GM18519 (cell line): ENCODE data around the gene PDE1C.

Experiments
- ATAC-seq: cut with Tn5 transposase; IDR thresholded peaks from one replicate; pipeline ENCODE4 v1.9.1; 2021; ENCODE audit warnings: mild to moderate bottlenecking, moderate library complexity; ENCODE audit not compliant: unreplicated experiment, low FRiP score

The PDE1C gene

GRCh38 chr7:31794851-31795344 is 275.3 kb downstream of the PDE1C start:
- ATAC-seq: no peak

- no peak for ATAC-seq
These were observed 278.3 kb downstream of the PDE1C start for GRCh38 chr7:31791881-31792280.

- no peak for ATAC-seq
These were observed 281.1 kb downstream of the PDE1C start for GRCh38 chr7:31788883-31789680.

GRCh38 chr7:31788445-31788844 is 281.8 kb downstream of the PDE1C start:
- ATAC-seq: no peak

- no peak for ATAC-seq
These were observed 283.9 kb downstream of the PDE1C start for GRCh38 chr7:31786326-31786725.

- no peak for ATAC-seq
These were observed 285.1 kb downstream of the PDE1C start for GRCh38 chr7:31785101-31785500.

GRCh38 chr7:31783221-31783620 is 287.0 kb downstream of the PDE1C start:
- ATAC-seq: no peak

- ATAC-seq: peak; percentile 79
These were observed 287.7 kb downstream of the PDE1C start for GRCh38 chr7:31782411-31782991.

GRCh38 chr7:31778296-31778695 is 291.9 kb downstream of the PDE1C start:
- ATAC-seq: no peak

GRCh38 chr7:31776616-31777015 is 293.6 kb downstream of the PDE1C start:
- ATAC-seq: no peak

- ATAC-seq: no peak
These were observed 294.7 kb downstream of the PDE1C start for GRCh38 chr7:31775556-31775955.

- ATAC-seq: no peak
These were observed 298.0 kb downstream of the PDE1C start for GRCh38 chr7:31772211-31772610.

GRCh38 chr7:31767686-31768358 is 302.4 kb downstream of the PDE1C start:
- no peak for ATAC-seq

- ATAC-seq: no peak
These were observed 305.7 kb downstream of the PDE1C start for GRCh38 chr7:31764462-31764861.

- ATAC-seq: no peak
These were observed 306.7 kb downstream of the PDE1C start for GRCh38 chr7:31763548-31763947.

GRCh38 chr7:31761646-31762045 is 308.6 kb downstream of the PDE1C start:
- no peak for ATAC-seq

GRCh38 chr7:31758755-31759154 is 311.5 kb downstream of the PDE1C start:
- no peak for ATAC-seq

GRCh38 chr7:31751726-31752125 is 318.5 kb downstream of the PDE1C start:
- no peak for ATAC-seq

GRCh38 chr7:31748084-31748483 is 322.1 kb downstream of the PDE1C start:
- ATAC-seq: no peak

GRCh38 chr7:31747553-31747952 is 322.7 kb downstream of the PDE1C start:
- ATAC-seq: no peak

GRCh38 chr7:31744294-31744874 is 325.8 kb downstream of the PDE1C start:
- peak; percentile 71 for ATAC-seq
